SU-DHL-6 (cell line): ENCODE results near the gene XRCC4.

Experiments
- H2AFZ ChIP-seq: fragments of 200-600 bp; sonication (generic); 2 replicates; pipeline ENCODE4 v1.6.1; 2014; ENCODE audit warnings: low read depth, mild to moderate bottlenecking, moderate library complexity, mixed read lengths, antibody characterized with exemption, low read length; ENCODE audit not compliant: severe bottlenecking
- H3F3A ChIP-seq: fragments of 200-600 bp; shearing (Covaris generic); 2 replicates; pipeline ENCODE4 v1.6.0; 2016; ENCODE audit warnings: antibody characterized with exemption, mild to moderate bottlenecking; ENCODE audit not compliant: insufficient read depth
- H3K27ac ChIP-seq: fragments of 200-600 bp; sonication (generic); 2 replicates; pipeline ENCODE4 v1.5.1; 2016; ENCODE audit warnings: low read depth, mild to moderate bottlenecking, low read length, moderate library complexity, mixed read lengths
- H3K27me3 ChIP-seq: fragments of 200-600 bp; sonication (generic), shearing (Covaris generic); 2 replicates; pipeline ENCODE4 v1.6.0; 2014; ENCODE audit warnings: mild to moderate bottlenecking, low read length
- H3K36me3 ChIP-seq: fragments of 200-600 bp; sonication (generic); 2 replicates; pipeline ENCODE4 v1.6.1; 2014; ENCODE audit warnings: mild to moderate bottlenecking, low read length, mixed read lengths
- H3K4me2 ChIP-seq: fragments of 300-600, 200-600 bp; shearing (Covaris generic), sonication (generic); 2 replicates; pipeline ENCODE4 v1.6.0; 2014; ENCODE audit warnings: low read length, low read depth, mild to moderate bottlenecking; ENCODE audit not compliant: poor library complexity, severe bottlenecking
- H3K4me3 ChIP-seq: fragments of 200-600 bp; sonication (generic); 2 replicates; pipeline ENCODE4 v1.5.1; 2014; ENCODE audit warnings: antibody characterized with exemption, low read length, mild to moderate bottlenecking, mixed read lengths; ENCODE audit not compliant: insufficient read depth, poor library complexity, severe bottlenecking
- H3K79me2 ChIP-seq: fragments of 200-600 bp; sonication (generic); 2 replicates; pipeline ENCODE4 v1.6.1; 2014; ENCODE audit warnings: mild to moderate bottlenecking, low read length, moderate library complexity; ENCODE audit not compliant: insufficient read depth
- H3K9ac ChIP-seq: fragments of 200-600 bp; sonication (generic); 2 replicates; pipeline ENCODE4 v1.7.0; 2014; ENCODE audit warnings: mild to moderate bottlenecking, low read length
- H3K9me2 ChIP-seq: fragments of 200-600 bp; sonication (generic); replicated peaks from 2 replicates; pipeline ENCODE4 v1.6.1; 2014; ENCODE audit warnings: low read length; ENCODE audit not compliant: insufficient read depth
- H3K9me3 ChIP-seq: fragments of 200-600 bp; sonication (generic); 2 replicates; pipeline ENCODE4 v1.6.1; 2014; ENCODE audit warnings: low read length, mixed read lengths; ENCODE audit not compliant: insufficient read depth
- H4K20me1 ChIP-seq: fragments of 200-600 bp; sonication (generic); 2 replicates; pipeline ENCODE4 v1.6.1; 2014; ENCODE audit warnings: low read depth, mild to moderate bottlenecking, antibody characterized with exemption, low read length, moderate library complexity, mixed read lengths
- CTCF ChIP-seq: fragments of 200-600 bp; sonication (generic); IDR thresholded peaks from one replicate; pipeline ENCODE4 v1.5.1; 2017; ENCODE audit warnings: antibody characterized with exemption, mild to moderate bottlenecking, low read length, moderate library complexity; ENCODE audit not compliant: insufficient read depth, poor library complexity, severe bottlenecking
- EZH2phosphoT487 ChIP-seq: fragments of 200-600 bp; sonication (generic), shearing (Covaris generic); conservative IDR thresholded peaks from 2 replicates; pipeline ENCODE4 v1.6.1; 2018; ENCODE audit warnings: mild to moderate bottlenecking, antibody characterized with exemption, low read length, moderate library complexity, mixed read lengths

Gene XRCC4

GRCh38 chr5:83173826-83174225 lies 96.5 kb downstream of the XRCC4 start:
- Histone ChIP-seq H4K20me1 (no peaks in the 10 kb centered on the region), H3K4me3 (no peak overlapping the region), H3K27me3 (no peaks in the 10 kb centered on the region), H3K27ac (no peak overlapping the region), H2AFZ (no peak overlapping the region), H3K36me3 (no peaks in the 10 kb centered on the region), H3F3A (no peaks in the 10 kb centered on the region), H3K9ac (no peak overlapping the region), H3K79me2 (no peaks in the 10 kb centered on the region), H3K9me3 (no peaks in the 10 kb centered on the region), H3K4me2 (no peak overlapping the region), H3K9me2 (no peaks in the 10 kb centered on the region)
- TF ChIP-seq CTCF (no peak), EZH2phosphoT487 (no peak)

- no peaks in the 10 kb centered on the region for H3K36me3 ChIP-seq
- H3K4me3 ChIP-seq: no peak overlapping the region
- H3K9me2 ChIP-seq: no peaks in the 10 kb centered on the region
- no peaks in the 10 kb centered on the region for H3K9me3 ChIP-seq
- no peaks in the 10 kb centered on the region for H4K20me1 ChIP-seq
- H3K9ac ChIP-seq: no peak overlapping the region
- no peaks in the 10 kb centered on the region for H3F3A ChIP-seq
- H3K79me2 ChIP-seq: no peaks in the 10 kb centered on the region
- no peak overlapping the region for H3K4me2 ChIP-seq
- TF ChIP-seq CTCF: no peak
- TF ChIP-seq EZH2phosphoT487: no peak
- H3K27me3 ChIP-seq: no peaks in the 10 kb centered on the region
- H2AFZ ChIP-seq: no peak overlapping the region
- H3K27ac ChIP-seq: no peak overlapping the region
Measured at GRCh38 chr5:83177803-83178202, 100.5 kb downstream of the XRCC4 start.

GRCh38 chr5:83179966-83180365 lies 102.6 kb downstream of the XRCC4 start:
- Histone ChIP-seq H3K9me3 (no peaks in the 10 kb centered on the region), H3K4me3 (no peak overlapping the region), H3K27ac (no peak overlapping the region), H3K9me2 (no peaks in the 10 kb centered on the region), H4K20me1 (no peaks in the 10 kb centered on the region), H3K36me3 (no peaks in the 10 kb centered on the region), H3F3A (no peaks in the 10 kb centered on the region), H3K4me2 (no peak overlapping the region), H3K27me3 (no peaks in the 10 kb centered on the region), H2AFZ (no peak overlapping the region), H3K9ac (no peak overlapping the region), H3K79me2 (no peaks in the 10 kb centered on the region)
- TF ChIP-seq EZH2phosphoT487: no peak
- TF ChIP-seq CTCF: no peak
